ENCODE data around the gene SRGAP3. TPM values are rescaled to one million over a fixed set of nuclear protein-coding genes. Genes with fewer than 3 reads are reported as not detected.
"Not testable (repeated sequence)": the region's sequence is repeated elsewhere in the genome, so short reads cannot be mapped to it uniquely, and the experiment has no call there.

Gene SRGAP3
- total RNA-seq, 4 donors from 2014 or later, result 2.0 to 6.9 (median 4.8) TPM

GRCh38 chr3:9292516-9292915 is 43.1 kb upstream of the SRGAP3 start:
- Histone ChIP-seq H3K27me3 (no peaks in the 10 kb centered on the region), H3K4me1 (no peaks in the 10 kb centered on the region), H3K36me3 (no peaks in the 10 kb centered on the region), H3K27ac (no peak overlapping the region), H3K9me3 (no peaks in the 10 kb centered on the region), H3K4me3 (no peak overlapping the region)
- no peak for ATAC-seq
- WGBS, 2 donors (ENCODE audit: low coverage in 1 of 2), result 63 to 92% methylated on average over 2 of the region's 2 CpGs
- no peak for TF ChIP-seq EP300 (IDR thresholded peaks at IDR 0.05)
- TF ChIP-seq CTCF (IDR thresholded peaks at IDR 0.05), result no peak
- TF ChIP-seq POLR2AphosphoS5 (IDR thresholded peaks at IDR 0.05), result no peak
- no peak for TF ChIP-seq POLR2A (IDR thresholded peaks at IDR 0.05)

GRCh38 chr3:9291821-9292410 is 42.5 kb upstream of the SRGAP3 start:
- H3K9me3 ChIP-seq, result no peaks in the 10 kb centered on the region
- no peak overlapping the region for H3K27ac ChIP-seq
- H3K27me3 ChIP-seq, result no peaks in the 10 kb centered on the region
- no peak overlapping the region for H3K4me3 ChIP-seq
- no peak for ATAC-seq
- no peaks in the 10 kb centered on the region for H3K4me1 ChIP-seq
- WGBS, 2 donors (ENCODE audit: low coverage in 1 of 2), result 59 to 88% methylated on average over 2 to 6 of the region's 6 CpGs
- no peak for TF ChIP-seq POLR2A (IDR thresholded peaks at IDR 0.05)
- no peak for TF ChIP-seq EP300 (IDR thresholded peaks at IDR 0.05)
- TF ChIP-seq CTCF (IDR thresholded peaks at IDR 0.05), result no peak
- no peak for TF ChIP-seq POLR2AphosphoS5 (IDR thresholded peaks at IDR 0.05)
- H3K36me3 ChIP-seq, result no peaks in the 10 kb centered on the region

- 82 to 87% methylated on average over 2 of the region's 2 CpGs for WGBS, 2 donors (ENCODE audit: low coverage in 1 of 2)
- Histone ChIP-seq H3K4me3 (no peak overlapping the region), H3K9me3 (no peaks in the 10 kb centered on the region), H3K36me3 (no peaks in the 10 kb centered on the region), H3K4me1 (no peaks in the 10 kb centered on the region), H3K27me3 (no peaks in the 10 kb centered on the region), H3K27ac (no peak overlapping the region)
- no peak for ATAC-seq
- TF ChIP-seq EP300 (IDR thresholded peaks at IDR 0.05) (no peak), POLR2A (IDR thresholded peaks at IDR 0.05) (no peak), CTCF (IDR thresholded peaks at IDR 0.05) (no peak), POLR2AphosphoS5 (IDR thresholded peaks at IDR 0.05) (no peak)
Measured at GRCh38 chr3:9290566-9290965, 41.1 kb upstream of the SRGAP3 start.

- not testable (repeated sequence) for H3K36me3 ChIP-seq, H3K4me1 ChIP-seq, H3K27me3 ChIP-seq, H3K27ac ChIP-seq, H3K9me3 ChIP-seq, H3K4me3 ChIP-seq, ATAC-seq
- 83 to 100% methylated on average over 4 to 7 of the region's 8 CpGs for WGBS, 2 donors (ENCODE audit: low coverage in 1 of 2)
Measured at GRCh38 chr3:9281533-9281932, 32.1 kb upstream of the SRGAP3 start.

GRCh38 chr3:9280451-9281219 is 31.2 kb upstream of the SRGAP3 start:
- Histone ChIP-seq H3K4me1 (no peaks in the 10 kb centered on the region), H3K27me3 (no peaks in the 10 kb centered on the region), H3K9me3 (no peaks in the 10 kb centered on the region), H3K4me3 (no peak overlapping the region), H3K36me3 (no peaks in the 10 kb centered on the region), H3K27ac (no peak overlapping the region)
- WGBS, 2 donors (ENCODE audit: low coverage in 1 of 2), result 40 to 64% methylated on average over 8 to 11 of the region's 11 CpGs
- TF ChIP-seq POLR2AphosphoS5 (IDR thresholded peaks at IDR 0.05), result no peak
- TF ChIP-seq POLR2A (IDR thresholded peaks at IDR 0.05), result no peak
- TF ChIP-seq EP300 (IDR thresholded peaks at IDR 0.05), result no peak
- TF ChIP-seq CTCF (IDR thresholded peaks at IDR 0.05), result no peak
- ATAC-seq, result no peak

Measured in gastroesophageal sphincter (tissue), 4 donors.